ENCODE measurements around the gene ZFHX3. TPM values are rescaled to one million over a fixed set of nuclear protein-coding genes. Genes with fewer than 3 reads are reported as not detected.

Gene ZFHX3
- total and polyA plus RNA-seq, 2 donors (not counting 3 experiments of a cell fraction or from before 2014, with no cell fraction given), result 3.7 to 18.8 TPM

- FAIRE-seq, result no peak
- no peak overlapping the region for H3K27ac ChIP-seq (ENCODE audit: insufficient read depth, low read depth, low read length)
- dilution Hi-C loops (cut with MboI; ENCODE audit: extremely low pct_ligation_motif_present, low sequenced_read_pairs), result no loop called here
Measured at GRCh38 chr16:72791786-72792185, 256.1 kb downstream of the ZFHX3 start.

More at GRCh38 chr16:72791786-72792185, 256.1 kb downstream of the ZFHX3 start:
- no peaks in the 10 kb centered on the region for H4K20me1 ChIP-seq (replicated peaks; ENCODE audit: control insufficient read depth, extremely low read depth, insufficient read depth, low read length)
- H3K9me1 ChIP-seq (replicated peaks; ENCODE audit: control insufficient read depth, extremely low read depth, insufficient read depth, low read length), result no peaks in the 10 kb centered on the region
- POLR2A ChIA-PET, result no interaction called here
- H3K9ac ChIP-seq (replicated peaks; ENCODE audit: extremely low read depth, insufficient read depth, low read length), result no peak overlapping the region
- no peak for TF ChIP-seq EZH2 (IDR thresholded peaks at IDR 0.05; ENCODE audit: borderline replicate concordance, low read depth, low read length, severe bottlenecking)
- TF ChIP-seq CTCF (IDR thresholded peaks at IDR 0.05; ENCODE audit: extremely low read depth in 1 of 2, insufficient read depth in 1 of 2, low read depth in 1 of 2, low read length in 2 of 2), result no peak
- TF ChIP-seq JUN (IDR thresholded peaks at IDR 0.05; ENCODE audit: borderline replicate concordance, insufficient read depth, insufficient read length, low read depth), result no peak
- TF ChIP-seq POLR2A (IDR thresholded peaks at IDR 0.05; ENCODE audit: low read depth, low read length), result no peak
- TF ChIP-seq GATA2 (IDR thresholded peaks at IDR 0.05; ENCODE audit: insufficient read depth, insufficient read length, low read depth, low read length), result no peak
- TF ChIP-seq POLR2AphosphoS5 (IDR thresholded peaks at IDR 0.05; ENCODE audit: insufficient read depth, low read depth, low read length), result no peak
- TF ChIP-seq FOS (IDR thresholded peaks at IDR 0.05; ENCODE audit: borderline replicate concordance, insufficient read depth, low read length), result no peak
- no peak for TF ChIP-seq MYC (IDR thresholded peaks at IDR 0.05; ENCODE audit: low read depth, low read length)
- no peak for TF ChIP-seq MAX (IDR thresholded peaks at IDR 0.05; ENCODE audit: insufficient read depth, insufficient read length)
- H3K36me3 ChIP-seq (ENCODE audit: control insufficient read depth in 2 of 2, extremely low read depth in 1 of 2, insufficient read depth in 2 of 2, low read length in 2 of 2), result peaks cover 2 to 14% of the 10 kb centered on the region in 2 experiments
- DNase-seq (ENCODE audit: low read depth, low spot score), result no peak
- CTCF ChIA-PET, result no interaction called here
- peaks cover 4% of the 10 kb centered on the region for H3K4me1 ChIP-seq (ENCODE audit: control insufficient read depth, extremely low read depth, insufficient read depth, low read length)
- intact Hi-C loops (cut with micrococcal nuclease), result no loop called here
- H3K27me3 ChIP-seq (ENCODE audit: control insufficient read depth in 2 of 2, insufficient read depth in 2 of 2, low read length in 2 of 2), result no peaks in the 10 kb centered on the region
- no peaks in the 10 kb centered on the region for H3K79me2 ChIP-seq (ENCODE audit: control insufficient read depth, insufficient read depth, low read length)
- H2AFZ ChIP-seq (ENCODE audit: low read depth, low read length), result no peak overlapping the region
- no peaks in the 10 kb centered on the region for H3K9me3 ChIP-seq (replicated peaks; ENCODE audit: control insufficient read depth, insufficient read depth, low read length)
- no peak overlapping the region for H3K4me3 ChIP-seq (replicated peaks in 1 of 3; ENCODE audit: insufficient read depth in 1 of 3, low read depth in 1 of 3, low read length in 3 of 3)
- H3K4me2 ChIP-seq (ENCODE audit: insufficient read depth, low read length), result no peak overlapping the region
- no TSS peak for BruUV-seq (replicated peaks)

All from endothelial cell of umbilical vein (primary cell).